LNCAP (cell line): Measurements from ENCODE around the gene SUPT3H.

ENCODE experiments used
- CTCF ChIP-seq: fragments of 450-650 bp; IDR thresholded peaks from 2 replicates; pipeline ENCODE4 v1.5.1; 2017; ENCODE audit warnings: mild to moderate bottlenecking

Gene SUPT3H

GRCh38 chr6:45255434-45255833 lies 122.3 kb downstream of the SUPT3H start:
- no peak for TF ChIP-seq CTCF

GRCh38 chr6:45254253-45254652 lies 123.5 kb downstream of the SUPT3H start:
- TF ChIP-seq CTCF: no peak

GRCh38 chr6:45253453-45253852 lies 124.3 kb downstream of the SUPT3H start:
- TF ChIP-seq CTCF: no peak

GRCh38 chr6:45231660-45232059 lies 146.1 kb downstream of the SUPT3H start:
- no peak for TF ChIP-seq CTCF

GRCh38 chr6:45229416-45229815 lies 148.3 kb downstream of the SUPT3H start:
- TF ChIP-seq CTCF: no peak

- no peak for TF ChIP-seq CTCF
Observed at GRCh38 chr6:45226081-45226480, 151.7 kb downstream of the SUPT3H start.

GRCh38 chr6:45222380-45222779 lies 155.4 kb downstream of the SUPT3H start:
- no peak for TF ChIP-seq CTCF

GRCh38 chr6:45215759-45216158 lies 162.0 kb downstream of the SUPT3H start:
- no peak for TF ChIP-seq CTCF
